Measurements from ENCODE around the gene KCNIP1. TPM values are rescaled to one million over a fixed set of nuclear protein-coding genes. Genes with fewer than 3 reads are reported as not detected.

KCNIP1 gene
- polyA plus RNA-seq, 3 donors = not detected

DNA sequence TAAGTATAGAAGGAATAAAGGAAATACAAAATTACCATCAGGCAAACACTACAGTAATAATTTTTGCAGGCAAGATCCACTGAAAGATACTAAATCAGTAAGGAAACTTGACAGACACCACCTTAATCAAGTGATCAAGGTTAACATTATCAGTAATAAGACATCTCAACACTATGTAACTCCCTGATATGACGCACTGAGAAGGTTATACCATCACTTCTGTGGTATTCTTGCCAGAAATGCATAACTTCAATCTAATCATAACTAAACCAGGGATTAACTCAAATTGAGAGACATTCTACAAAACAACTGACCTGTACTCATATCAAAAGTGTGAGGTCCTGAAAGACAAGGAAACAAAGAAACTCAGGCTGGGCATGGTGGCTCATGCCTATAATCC is 227.2 kb downstream of the KCNIP1 start:
- Histone ChIP-seq H3K27ac (ENCODE audit: low read depth in 1 of 2, low read length in 2 of 2) (no peak overlapping the region), H2AFZ (ENCODE audit: insufficient read depth, low read depth, low read length, poor library complexity, severe bottlenecking) (no peak overlapping the region), H3K27me3 (ENCODE audit: control insufficient read depth in 2 of 2, insufficient read depth in 2 of 2, low read length in 2 of 2) (peaks cover 3 to 16% of the 10 kb centered on the region in 2 donors), H4K20me1 (ENCODE audit: insufficient read depth, low read length) (no peaks in the 10 kb centered on the region), H3K9me3 (replicated peaks in 1 of 2; ENCODE audit: control insufficient read depth in 1 of 2, insufficient read depth in 1 of 2, low read length in 2 of 2) (peaks cover 0 to 4% of the 10 kb centered on the region in 2 donors), H3K9ac (ENCODE audit: insufficient read depth, low read length, poor library complexity, severe bottlenecking) (no peak overlapping the region), H3K4me3 (replicated peaks in 1 of 3; ENCODE audit: low read depth in 2 of 3, low read length in 3 of 3) (no peak overlapping the region), H3K79me2 (ENCODE audit: insufficient read depth, low read length) (no peaks in the 10 kb centered on the region), H3K4me2 (replicated peaks; ENCODE audit: extremely low read depth, low read length, poor library complexity, severe bottlenecking) (no peak overlapping the region), H3K36me3 (replicated peaks in 1 of 2; ENCODE audit: control insufficient read depth in 1 of 2, insufficient read depth in 2 of 2, low read length in 2 of 2) (no peaks in the 10 kb centered on the region), H3K4me1 (ENCODE audit: control insufficient read depth in 1 of 2, insufficient read depth in 2 of 2, low read length in 2 of 2) (no peaks in the 10 kb centered on the region)
- Mint-ChIP-seq H3K9me3 (peaks cover 6 to 16% (median 13%) of the 10 kb centered on the region in 7 donors), H3K36me3 (no peaks in the 10 kb centered on the region), H3K4me3 (no peak overlapping the region), H3K27ac (no peak overlapping the region), H3K27me3 (ENCODE audit: low read depth in 3 of 3) (peaks cover 6 to 32% (median 12%) of the 10 kb centered on the region in 3 donors), H3K4me1 (no peaks in the 10 kb centered on the region)
- 83% methylated on average over 1 of the region's 1 CpG for WGBS (ENCODE audit: insufficient coverage)
- intact Hi-C loops (cut with micrococcal nuclease) = no loop called here
- no peak for DNase-seq
- TF ChIP-seq, protein P1, sequence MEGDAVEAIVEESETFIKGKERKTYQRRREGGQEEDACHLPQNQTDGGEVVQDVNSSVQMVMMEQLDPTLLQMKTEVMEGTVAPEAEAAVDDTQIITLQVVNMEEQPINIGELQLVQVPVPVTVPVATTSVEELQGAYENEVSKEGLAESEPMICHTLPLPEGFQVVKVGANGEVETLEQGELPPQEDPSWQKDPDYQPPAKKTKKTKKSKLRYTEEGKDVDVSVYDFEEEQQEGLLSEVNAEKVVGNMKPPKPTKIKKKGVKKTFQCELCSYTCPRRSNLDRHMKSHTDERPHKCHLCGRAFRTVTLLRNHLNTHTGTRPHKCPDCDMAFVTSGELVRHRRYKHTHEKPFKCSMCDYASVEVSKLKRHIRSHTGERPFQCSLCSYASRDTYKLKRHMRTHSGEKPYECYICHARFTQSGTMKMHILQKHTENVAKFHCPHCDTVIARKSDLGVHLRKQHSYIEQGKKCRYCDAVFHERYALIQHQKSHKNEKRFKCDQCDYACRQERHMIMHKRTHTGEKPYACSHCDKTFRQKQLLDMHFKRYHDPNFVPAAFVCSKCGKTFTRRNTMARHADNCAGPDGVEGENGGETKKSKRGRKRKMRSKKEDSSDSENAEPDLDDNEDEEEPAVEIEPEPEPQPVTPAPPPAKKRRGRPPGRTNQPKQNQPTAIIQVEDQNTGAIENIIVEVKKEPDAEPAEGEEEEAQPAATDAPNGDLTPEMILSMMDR (IDR thresholded peaks at IDR 0.05) = no peak

DNA sequence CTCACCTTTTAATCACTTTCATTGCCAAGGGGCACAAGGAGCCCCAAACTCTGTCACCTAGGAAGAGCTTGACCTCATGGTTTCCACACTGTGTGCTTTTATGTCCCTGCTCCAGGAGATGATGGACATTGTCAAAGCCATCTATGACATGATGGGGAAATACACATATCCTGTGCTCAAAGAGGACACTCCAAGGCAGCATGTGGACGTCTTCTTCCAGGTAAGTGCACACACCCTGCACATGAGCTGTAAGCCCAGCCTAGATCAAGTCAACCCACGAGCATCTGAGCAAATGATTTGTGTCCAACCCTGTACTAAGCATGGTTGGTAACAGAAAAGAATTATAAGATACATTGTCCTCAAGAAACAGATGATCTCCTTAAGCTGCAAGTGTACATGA is 228.9 kb downstream of the KCNIP1 start:
- Mint-ChIP-seq H3K27ac (no peak overlapping the region), H3K9me3 (peaks cover 6 to 14% (median 13%) of the 10 kb centered on the region in 7 donors), H3K36me3 (no peaks in the 10 kb centered on the region), H3K27me3 (ENCODE audit: low read depth in 3 of 3) (peaks cover 5 to 23% (median 14%) of the 10 kb centered on the region in 3 donors), H3K4me3 (no peak overlapping the region), H3K4me1 (no peaks in the 10 kb centered on the region)
- intact Hi-C loops (cut with micrococcal nuclease) = no loop called here
- WGBS (ENCODE audit: insufficient coverage) = 90% methylated on average over 2 of the region's 2 CpGs
- no peak overlapping the region for H3K9ac ChIP-seq (ENCODE audit: insufficient read depth, low read length, poor library complexity, severe bottlenecking)
- H3K4me1 ChIP-seq (ENCODE audit: control insufficient read depth in 1 of 2, insufficient read depth in 2 of 2, low read length in 2 of 2) = no peaks in the 10 kb centered on the region
- peaks cover 0 to 4% of the 10 kb centered on the region in 2 donors for H3K9me3 ChIP-seq (replicated peaks in 1 of 2; ENCODE audit: control insufficient read depth in 1 of 2, insufficient read depth in 1 of 2, low read length in 2 of 2)
- no peaks in the 10 kb centered on the region for H3K36me3 ChIP-seq (replicated peaks in 1 of 2; ENCODE audit: control insufficient read depth in 1 of 2, insufficient read depth in 2 of 2, low read length in 2 of 2)
- peaks cover 3 to 11% of the 10 kb centered on the region in 2 donors for H3K27me3 ChIP-seq (ENCODE audit: control insufficient read depth in 2 of 2, insufficient read depth in 2 of 2, low read length in 2 of 2)
- DNase-seq = no peak
- H3K79me2 ChIP-seq (ENCODE audit: insufficient read depth, low read length) = no peaks in the 10 kb centered on the region
- no peak overlapping the region for H3K27ac ChIP-seq (ENCODE audit: low read depth in 1 of 2, low read length in 2 of 2)
- no peak overlapping the region for H3K4me3 ChIP-seq (replicated peaks in 1 of 3; ENCODE audit: low read depth in 2 of 3, low read length in 3 of 3)
- no peak overlapping the region for H2AFZ ChIP-seq (ENCODE audit: insufficient read depth, low read depth, low read length, poor library complexity, severe bottlenecking)
- H3K4me2 ChIP-seq (replicated peaks; ENCODE audit: extremely low read depth, low read length, poor library complexity, severe bottlenecking) = no peak overlapping the region
- no peaks in the 10 kb centered on the region for H4K20me1 ChIP-seq (ENCODE audit: insufficient read depth, low read length)
- TF ChIP-seq, protein P1 (IDR thresholded peaks at IDR 0.05) = no peak
